Fibroblast of lung (primary cell): ENCODE results near the gene ANGPTL2. TPM values are rescaled to one million over a fixed set of nuclear protein-coding genes. Genes with fewer than 3 reads are reported as not detected.

ENCODE experiments used
- DNase-seq, 2 donors: peaks; one replicate each; pipeline versions ENCODE4 v3.0.0 to v3.0.0-alpha.2; 2010; ENCODE audit warnings: low read depth in 2 of 2
- H2AFZ ChIP-seq: 2 replicates; pipeline ENCODE4 v1.5.1; 2012; ENCODE audit warnings: low read length, control low read depth, inconsistent platforms
- H3K27ac ChIP-seq: 2 replicates; pipeline ENCODE4 v1.5.1; 2011; ENCODE audit warnings: low read length, control low read depth; ENCODE audit not compliant: insufficient read depth
- H3K27me3 ChIP-seq: 2 replicates; pipeline ENCODE4 v1.5.1; 2011; ENCODE audit warnings: mild to moderate bottlenecking, low read length; ENCODE audit not compliant: control insufficient read depth, insufficient read depth
- H3K36me3 ChIP-seq: 2 replicates; pipeline ENCODE4 v1.5.1; 2011; ENCODE audit warnings: low read length; ENCODE audit not compliant: control insufficient read depth, insufficient read depth
- H3K4me1 ChIP-seq: 2 replicates; pipeline ENCODE4 v1.5.1; 2011; ENCODE audit warnings: low read length; ENCODE audit not compliant: control insufficient read depth, insufficient read depth; ENCODE audit errors: extremely low read depth
- H3K4me2 ChIP-seq: 2 replicates; pipeline ENCODE4 v1.5.1; 2011; ENCODE audit warnings: low read length, control low read depth; ENCODE audit not compliant: insufficient read depth; ENCODE audit errors: extremely low read depth
- H3K4me3 ChIP-seq, 4 experiments: fragments of 200-600 bp in 1 of 4; sonication (generic) in 1 of 4; replicated peaks in 1 of 4; 2 replicates each; pipeline ENCODE4 v1.5.1; 2011 to 2016; ENCODE audit warnings: low read length in 4 of 4, low read depth in 3 of 4, mild to moderate bottlenecking in 3 of 4, control low read depth in 2 of 4, inconsistent platforms in 1 of 4, mixed read lengths in 1 of 4; ENCODE audit not compliant: insufficient read depth in 1 of 4; ENCODE audit errors: control extremely low read depth in 1 of 4
- H3K79me2 ChIP-seq: 2 replicates; pipeline ENCODE4 v1.5.1; 2012; ENCODE audit warnings: mild to moderate bottlenecking, low read length, inconsistent platforms; ENCODE audit not compliant: control insufficient read depth, insufficient read depth
- H3K9ac ChIP-seq: 2 replicates; pipeline ENCODE4 v1.5.1; 2011; ENCODE audit warnings: mild to moderate bottlenecking, low read length, control low read depth; ENCODE audit not compliant: insufficient read depth
- H3K9me3 ChIP-seq: 2 replicates; pipeline ENCODE4 v1.5.1; 2012; ENCODE audit warnings: low read depth, low read length; ENCODE audit not compliant: control insufficient read depth, insufficient read depth
- H4K20me1 ChIP-seq: 2 replicates; pipeline ENCODE4 v1.5.1; 2011; ENCODE audit warnings: low read length; ENCODE audit not compliant: control insufficient read depth, insufficient read depth; ENCODE audit errors: extremely low read depth
- CTCF ChIP-seq, 2 donors: IDR thresholded peaks in 1 of 2; conservative IDR thresholded peaks in 1 of 2; 1 replicate in 1 of 2; 2 replicates in 1 of 2; pipeline ENCODE4 v1.5.1; 2011 to 2012; ENCODE audit warnings: low read length in 2 of 2, control low read depth in 1 of 2, inconsistent platforms in 1 of 2, low read depth in 1 of 2, mild to moderate bottlenecking in 1 of 2
- EZH2 ChIP-seq: IDR thresholded peaks from 2 replicates; pipeline ENCODE4 v1.5.1; 2012; ENCODE audit warnings: low read length, control low read depth, mild to moderate bottlenecking; ENCODE audit errors: missing control alignments
- polyA plus RNA-seq, 2 donors: library from polyadenylated mRNA; depleted of rRNA in 1 of 2; stranded (reverse) in 1 of 2; unstranded in 1 of 2; fragments of >200 nt; gene quantifications; 2 replicates each; pipeline ENCODE4 v1.2.1, GENCODE V29; 2011 to 2012; ENCODE audit warnings: missing spikeins in 1 of 2
- total RNA-seq: library from RNA; depleted of rRNA; stranded (reverse); fragments of >200 nt; gene quantifications from 2 replicates; pipeline ENCODE4 v1.2.1, GENCODE V29; 2014

Gene ANGPTL2
- total and polyA plus RNA-seq, 2 donors (not counting 1 experiment from before 2014, with no cell fraction given) = 128 to 163 TPM

- Histone ChIP-seq H2AFZ (no peak overlapping the region), H3K27ac (no peak overlapping the region), H3K27me3 (no peaks in the 10 kb centered on the region), H4K20me1 (no peaks in the 10 kb centered on the region), H3K9ac (no peak overlapping the region), H3K79me2 (no peaks in the 10 kb centered on the region), H3K4me3 (no peak overlapping the region), H3K9me3 (no peaks in the 10 kb centered on the region), H3K4me1 (peaks cover 7% of the 10 kb centered on the region), H3K36me3 (no peaks in the 10 kb centered on the region), H3K4me2 (no peak overlapping the region)
- no peak for TF ChIP-seq CTCF (conservative IDR thresholded peaks at IDR 0.05 in 1 of 2, IDR thresholded peaks at IDR 0.05 in 1 of 2; ENCODE audit: low read depth in 1 of 2, low read length in 2 of 2)
- TF ChIP-seq EZH2 = no peak
- no peak for DNase-seq
Observed at GRCh38 chr9:127064335-127064734, 58.1 kb downstream of the ANGPTL2 start.

- Histone ChIP-seq H2AFZ (no peak overlapping the region), H3K27me3 (no peaks in the 10 kb centered on the region), H3K79me2 (no peaks in the 10 kb centered on the region), H3K4me3 (no peak overlapping the region), H3K27ac (no peak overlapping the region), H3K4me2 (no peak overlapping the region), H3K9me3 (no peaks in the 10 kb centered on the region), H3K4me1 (peaks cover 17% of the 10 kb centered on the region), H3K9ac (no peak overlapping the region), H3K36me3 (no peaks in the 10 kb centered on the region), H4K20me1 (no peaks in the 10 kb centered on the region)
- no peak for DNase-seq
- TF ChIP-seq CTCF (conservative IDR thresholded peaks at IDR 0.05 in 1 of 2, IDR thresholded peaks at IDR 0.05 in 1 of 2; ENCODE audit: low read depth in 1 of 2, low read length in 2 of 2) = no peak
- TF ChIP-seq EZH2 = no peak
Observed at GRCh38 chr9:127061411-127061810, 61.0 kb downstream of the ANGPTL2 start.

- no peaks in the 10 kb centered on the region for H3K9me3 ChIP-seq
- DNase-seq = peak in 1 of 2 donors; percentile 16
- H3K27ac ChIP-seq = no peak overlapping the region
- TF ChIP-seq CTCF (conservative IDR thresholded peaks at IDR 0.05 in 1 of 2, IDR thresholded peaks at IDR 0.05 in 1 of 2; ENCODE audit: low read depth in 1 of 2, low read length in 2 of 2) (no peak), EZH2 (no peak)
- no peaks in the 10 kb centered on the region for H3K27me3 ChIP-seq
- no peaks in the 10 kb centered on the region for H3K79me2 ChIP-seq
- no peaks in the 10 kb centered on the region for H4K20me1 ChIP-seq
- no peak overlapping the region for H2AFZ ChIP-seq
- H3K4me2 ChIP-seq = no peak overlapping the region
- H3K4me1 ChIP-seq = peaks cover 15% of the 10 kb centered on the region
- H3K9ac ChIP-seq = no peak overlapping the region
- no peak overlapping the region for H3K4me3 ChIP-seq
- H3K36me3 ChIP-seq = no peaks in the 10 kb centered on the region
Observed at GRCh38 chr9:127059765-127060361, 62.6 kb downstream of the ANGPTL2 start.
